DND-41 (cell line): ENCODE results near the gene STK4.

ENCODE experiments used
- EZH2 ChIP-seq: IDR thresholded peaks from 3 replicates; pipeline ENCODE4 v1.6.1; 2012; ENCODE audit warnings: borderline replicate concordance, low read depth, mild to moderate bottlenecking, moderate library complexity, low read length, inconsistent platforms; ENCODE audit not compliant: severe bottlenecking
- TF ChIP-seq, protein P1 (sequence below): IDR thresholded peaks from 2 replicates; pipeline ENCODE4 v1.5.1; 2012; ENCODE audit warnings: borderline replicate concordance, low read length, moderate library complexity, mild to moderate bottlenecking; ENCODE audit not compliant: poor library complexity, severe bottlenecking; ENCODE audit errors: extremely low read depth

DNA sequence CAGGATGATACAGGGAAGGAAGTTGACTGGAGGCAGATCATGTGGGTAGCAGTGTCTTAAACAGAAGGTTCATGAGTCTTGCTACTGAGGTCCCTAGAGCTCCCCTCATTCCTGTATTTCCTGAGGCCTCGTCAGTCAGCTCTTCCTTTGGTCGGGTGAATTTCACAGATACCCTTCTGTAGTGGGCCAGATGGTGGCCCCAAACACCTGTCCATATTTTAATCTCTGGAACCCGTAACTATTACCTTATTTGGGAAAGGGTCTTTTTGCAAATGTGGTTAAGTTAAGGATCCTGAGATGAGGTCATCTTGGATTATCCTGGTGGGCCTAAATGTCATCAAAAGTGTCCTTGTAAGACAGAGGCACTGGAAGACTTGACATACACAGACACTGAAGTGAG lies 125.1 kb downstream of the STK4 start:
- TF ChIP-seq, protein P1, sequence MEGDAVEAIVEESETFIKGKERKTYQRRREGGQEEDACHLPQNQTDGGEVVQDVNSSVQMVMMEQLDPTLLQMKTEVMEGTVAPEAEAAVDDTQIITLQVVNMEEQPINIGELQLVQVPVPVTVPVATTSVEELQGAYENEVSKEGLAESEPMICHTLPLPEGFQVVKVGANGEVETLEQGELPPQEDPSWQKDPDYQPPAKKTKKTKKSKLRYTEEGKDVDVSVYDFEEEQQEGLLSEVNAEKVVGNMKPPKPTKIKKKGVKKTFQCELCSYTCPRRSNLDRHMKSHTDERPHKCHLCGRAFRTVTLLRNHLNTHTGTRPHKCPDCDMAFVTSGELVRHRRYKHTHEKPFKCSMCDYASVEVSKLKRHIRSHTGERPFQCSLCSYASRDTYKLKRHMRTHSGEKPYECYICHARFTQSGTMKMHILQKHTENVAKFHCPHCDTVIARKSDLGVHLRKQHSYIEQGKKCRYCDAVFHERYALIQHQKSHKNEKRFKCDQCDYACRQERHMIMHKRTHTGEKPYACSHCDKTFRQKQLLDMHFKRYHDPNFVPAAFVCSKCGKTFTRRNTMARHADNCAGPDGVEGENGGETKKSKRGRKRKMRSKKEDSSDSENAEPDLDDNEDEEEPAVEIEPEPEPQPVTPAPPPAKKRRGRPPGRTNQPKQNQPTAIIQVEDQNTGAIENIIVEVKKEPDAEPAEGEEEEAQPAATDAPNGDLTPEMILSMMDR = no peak
- no peak for TF ChIP-seq EZH2
